ENCODE results near the gene RNF167. TPM values are rescaled to one million over a fixed set of nuclear protein-coding genes. Genes with fewer than 3 reads are reported as not detected.

RNF167 gene
- total and polyA plus RNA-seq, 2 of the 13 experiments (the other 11 are each of a cell fraction or from before 2014, with no cell fraction given): 44.1 to 45.4 TPM

- TF ChIP-seq SRSF1 (optimal IDR thresholded peaks at IDR 0.05; ENCODE audit: low read depth, low read length) (no peak), ZNF552 (CRISPR knock-in tag; IDR thresholded peaks at IDR 0.05; ENCODE audit: borderline replicate concordance) (no peak), ZNF747 (CRISPR knock-in tag; IDR thresholded peaks at IDR 0.05; ENCODE audit: borderline replicate concordance) (0 out of 2 replicates have a peak, but pooled peaks have one; percentile 36), ZNF761 (CRISPR knock-in tag; conservative IDR thresholded peaks at IDR 0.05) (0 out of 2 replicates have a peak, but pooled peaks have one; percentile 29), ZKSCAN8 (CRISPR knock-in tag; IDR thresholded peaks at IDR 0.05; ENCODE audit: borderline replicate concordance) (no peak), ZNF274 (CRISPR knock-in tag; IDR thresholded peaks at IDR 0.05) (no peak), ZNF878 (CRISPR knock-in tag; IDR thresholded peaks at IDR 0.05) (no peak), HNF4G (IDR thresholded peaks at IDR 0.05; ENCODE audit: borderline replicate concordance, low read depth, low read length) (0 out of 2 replicates have a peak, but pooled peaks have one; percentile 33), HNF4G (CRISPR knock-in tag; IDR thresholded peaks at IDR 0.05; ENCODE audit: borderline replicate concordance, low read depth) (no peak), NR2F1 (CRISPR knock-in tag; IDR thresholded peaks at IDR 0.05) (0 out of 4 replicates have a peak, but pooled peaks of 1 of the 2 experiments have one; percentile 6), XRCC5 (optimal IDR thresholded peaks at IDR 0.05; ENCODE audit: low read length) (peak; percentile 67), ZMYM4 (CRISPR knock-in tag; IDR thresholded peaks at IDR 0.05) (0 out of 2 replicates have a peak, but pooled peaks have one; percentile 16), SAP130 (CRISPR knock-in tag; IDR thresholded peaks at IDR 0.05; ENCODE audit: low read depth) (peak; percentile 54; the same call in 1 of the 2 replicates), ZNF382 (CRISPR knock-in tag; IDR thresholded peaks at IDR 0.05; ENCODE audit: borderline replicate concordance) (no peak), ZNF253 (CRISPR knock-in tag; IDR thresholded peaks at IDR 0.05; ENCODE audit: borderline replicate concordance) (0 out of 2 replicates have a peak, but pooled peaks have one; percentile 39), TBX2 (CRISPR knock-in tag; IDR thresholded peaks at IDR 0.05; ENCODE audit: borderline replicate concordance) (peak; percentile 58), ZBTB34 (CRISPR knock-in tag; IDR thresholded peaks at IDR 0.05) (no peak), ZNF180 (CRISPR knock-in tag; IDR thresholded peaks at IDR 0.05; ENCODE audit: borderline replicate concordance, low read depth) (no peak), ATRX (CRISPR knock-in tag; IDR thresholded peaks at IDR 0.05; ENCODE audit: borderline replicate concordance) (no peak), POLR2A (IDR thresholded peaks at IDR 0.05; ENCODE audit: insufficient read depth in 1 of 2, low read depth in 2 of 2, low read length in 2 of 2) (peak in 1 of 2 experiments; percentile 28; a peak in 2 of 4 replicates), ZNF264 (CRISPR knock-in tag; IDR thresholded peaks at IDR 0.05) (0 out of 2 replicates have a peak, but pooled peaks have one; percentile 31), ZNF503 (CRISPR knock-in tag; IDR thresholded peaks at IDR 0.05) (0 out of 2 replicates have a peak, but pooled peaks have one; percentile 7), HNF4A (CRISPR knock-in tag; IDR thresholded peaks at IDR 0.05) (peak; percentile 78)
- TF ChIP-seq, protein P1, sequence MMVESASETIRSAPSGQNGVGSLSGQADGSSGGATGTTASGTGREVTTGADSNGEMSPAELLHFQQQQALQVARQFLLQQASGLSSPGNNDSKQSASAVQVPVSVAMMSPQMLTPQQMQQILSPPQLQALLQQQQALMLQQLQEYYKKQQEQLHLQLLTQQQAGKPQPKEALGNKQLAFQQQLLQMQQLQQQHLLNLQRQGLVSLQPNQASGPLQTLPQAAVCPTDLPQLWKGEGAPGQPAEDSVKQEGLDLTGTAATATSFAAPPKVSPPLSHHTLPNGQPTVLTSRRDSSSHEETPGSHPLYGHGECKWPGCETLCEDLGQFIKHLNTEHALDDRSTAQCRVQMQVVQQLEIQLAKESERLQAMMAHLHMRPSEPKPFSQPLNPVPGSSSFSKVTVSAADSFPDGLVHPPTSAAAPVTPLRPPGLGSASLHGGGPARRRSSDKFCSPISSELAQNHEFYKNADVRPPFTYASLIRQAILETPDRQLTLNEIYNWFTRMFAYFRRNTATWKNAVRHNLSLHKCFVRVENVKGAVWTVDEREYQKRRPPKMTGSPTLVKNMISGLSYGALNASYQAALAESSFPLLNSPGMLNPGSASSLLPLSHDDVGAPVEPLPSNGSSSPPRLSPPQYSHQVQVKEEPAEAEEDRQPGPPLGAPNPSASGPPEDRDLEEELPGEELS (CRISPR knock-in tag; IDR thresholded peaks at IDR 0.05): no peak
- TF ChIP-seq, protein P2, sequence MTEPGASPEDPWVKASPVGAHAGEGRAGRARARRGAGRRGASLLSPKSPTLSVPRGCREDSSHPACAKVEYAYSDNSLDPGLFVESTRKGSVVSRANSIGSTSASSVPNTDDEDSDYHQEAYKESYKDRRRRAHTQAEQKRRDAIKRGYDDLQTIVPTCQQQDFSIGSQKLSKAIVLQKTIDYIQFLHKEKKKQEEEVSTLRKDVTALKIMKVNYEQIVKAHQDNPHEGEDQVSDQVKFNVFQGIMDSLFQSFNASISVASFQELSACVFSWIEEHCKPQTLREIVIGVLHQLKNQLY (CRISPR knock-in tag; IDR thresholded peaks at IDR 0.05): no peak
These were observed 29.6 kb downstream of the RNF167 start (continued) for GRCh38 chr17:4969551-4970173.

All from HepG2 (cell line).